ENCODE results near the gene SNX20.

Gene SNX20

GRCh38 chr16:50644245-50644644 lies 36.9 kb downstream of the SNX20 start:
- Mint-ChIP-seq H3K9me3 (no peaks in the 10 kb centered on the region), H3K4me1 (peaks cover 4% of the 10 kb centered on the region), H3K27me3 (peaks cover 7% of the 10 kb centered on the region), H3K27ac (no peak overlapping the region), H3K36me3 (ENCODE audit: low read depth) (no peaks in the 10 kb centered on the region), H3K4me3 (no peak overlapping the region)
- DNase-seq (no peak), ATAC-seq (no peak)

- Mint-ChIP-seq H3K27me3 (peaks cover 7% of the 10 kb centered on the region), H3K27ac (no peak overlapping the region), H3K4me1 (peaks cover 4% of the 10 kb centered on the region), H3K9me3 (no peaks in the 10 kb centered on the region), H3K36me3 (ENCODE audit: low read depth) (no peaks in the 10 kb centered on the region), H3K4me3 (no peak overlapping the region)
- no peak for DNase-seq
- ATAC-seq = no peak
These were observed 37.9 kb downstream of the SNX20 start for GRCh38 chr16:50643192-50643591.

GRCh38 chr16:50642349-50642748 lies 38.8 kb downstream of the SNX20 start:
- no peaks in the 10 kb centered on the region for H3K36me3 Mint-ChIP-seq (ENCODE audit: low read depth)
- peaks cover 7% of the 10 kb centered on the region for H3K27me3 Mint-ChIP-seq
- peaks cover 4% of the 10 kb centered on the region for H3K4me1 Mint-ChIP-seq
- DNase-seq (no peak), ATAC-seq (peak; percentile 50)
- no peaks in the 10 kb centered on the region for H3K9me3 Mint-ChIP-seq
- no peak overlapping the region for H3K27ac Mint-ChIP-seq
- H3K4me3 Mint-ChIP-seq = no peak overlapping the region

GRCh38 chr16:50641818-50642187 lies 39.3 kb downstream of the SNX20 start:
- H3K4me3 Mint-ChIP-seq = no peak overlapping the region
- no peak for ATAC-seq
- no peak for DNase-seq
- no peaks in the 10 kb centered on the region for H3K9me3 Mint-ChIP-seq
- H3K27ac Mint-ChIP-seq = no peak overlapping the region
- H3K4me1 Mint-ChIP-seq = peaks cover 4% of the 10 kb centered on the region
- no peaks in the 10 kb centered on the region for H3K36me3 Mint-ChIP-seq (ENCODE audit: low read depth)
- peaks cover 7% of the 10 kb centered on the region for H3K27me3 Mint-ChIP-seq

GRCh38 chr16:50640919-50641817 lies 39.9 kb downstream of the SNX20 start:
- Mint-ChIP-seq H3K27ac (no peak overlapping the region), H3K36me3 (ENCODE audit: low read depth) (no peaks in the 10 kb centered on the region), H3K27me3 (peaks cover 7% of the 10 kb centered on the region), H3K4me1 (peaks cover 4% of the 10 kb centered on the region), H3K9me3 (no peaks in the 10 kb centered on the region), H3K4me3 (no peak overlapping the region)
- DNase-seq = no peak
- ATAC-seq = no peak

GRCh38 chr16:50640391-50640790 lies 40.7 kb downstream of the SNX20 start:
- no peak overlapping the region for H3K4me3 Mint-ChIP-seq
- H3K4me1 Mint-ChIP-seq = peaks cover 7% of the 10 kb centered on the region
- ATAC-seq = no peak
- H3K36me3 Mint-ChIP-seq (ENCODE audit: low read depth) = no peaks in the 10 kb centered on the region
- H3K9me3 Mint-ChIP-seq = no peaks in the 10 kb centered on the region
- peaks cover 7% of the 10 kb centered on the region for H3K27me3 Mint-ChIP-seq
- no peak for DNase-seq
- no peak overlapping the region for H3K27ac Mint-ChIP-seq

- Mint-ChIP-seq H3K4me1 (peaks cover 2% of the 10 kb centered on the region), H3K27me3 (peaks cover 5% of the 10 kb centered on the region), H3K36me3 (ENCODE audit: low read depth) (no peaks in the 10 kb centered on the region), H3K4me3 (no peak overlapping the region), H3K27ac (no peak overlapping the region), H3K9me3 (no peaks in the 10 kb centered on the region)
- no peak for DNase-seq
- ATAC-seq = no peak
These were observed 42.1 kb downstream of the SNX20 start for GRCh38 chr16:50638816-50639670.

- no peaks in the 10 kb centered on the region for H3K36me3 Mint-ChIP-seq (ENCODE audit: low read depth)
- H3K27me3 Mint-ChIP-seq = peaks cover 5% of the 10 kb centered on the region
- DNase-seq = no peak
- H3K27ac Mint-ChIP-seq = no peak overlapping the region
- peaks cover 2% of the 10 kb centered on the region for H3K4me1 Mint-ChIP-seq
- H3K9me3 Mint-ChIP-seq = no peaks in the 10 kb centered on the region
- H3K4me3 Mint-ChIP-seq = no peak overlapping the region
- no peak for ATAC-seq
These were observed 43.2 kb downstream of the SNX20 start for GRCh38 chr16:50637716-50638602.

- no peak for DNase-seq
- no peak overlapping the region for H3K4me3 Mint-ChIP-seq
- no peak overlapping the region for H3K27ac Mint-ChIP-seq
- no peaks in the 10 kb centered on the region for H3K36me3 Mint-ChIP-seq (ENCODE audit: low read depth)
- peaks cover 2% of the 10 kb centered on the region for H3K4me1 Mint-ChIP-seq
- H3K9me3 Mint-ChIP-seq = no peaks in the 10 kb centered on the region
- H3K27me3 Mint-ChIP-seq = peaks cover 4% of the 10 kb centered on the region
- no peak for ATAC-seq
These were observed 44.2 kb downstream of the SNX20 start for GRCh38 chr16:50636753-50637374.

- H3K9me3 Mint-ChIP-seq = no peaks in the 10 kb centered on the region
- H3K36me3 Mint-ChIP-seq (ENCODE audit: low read depth) = no peaks in the 10 kb centered on the region
- H3K27me3 Mint-ChIP-seq = no peaks in the 10 kb centered on the region
- DNase-seq (peak; percentile 19), ATAC-seq (no peak)
- no peak overlapping the region for H3K4me3 Mint-ChIP-seq
- H3K27ac Mint-ChIP-seq = no peak overlapping the region
- H3K4me1 Mint-ChIP-seq = peaks cover 2% of the 10 kb centered on the region
These were observed 45.4 kb downstream of the SNX20 start for GRCh38 chr16:50635505-50636392.

GRCh38 chr16:50634947-50635346 lies 46.2 kb downstream of the SNX20 start:
- Mint-ChIP-seq H3K9me3 (no peaks in the 10 kb centered on the region), H3K36me3 (ENCODE audit: low read depth) (no peaks in the 10 kb centered on the region), H3K27ac (no peak overlapping the region), H3K4me1 (peaks cover 2% of the 10 kb centered on the region), H3K4me3 (no peak overlapping the region), H3K27me3 (no peaks in the 10 kb centered on the region)
- ATAC-seq = no peak
- no peak for DNase-seq

GRCh38 chr16:50634090-50634489 lies 47.0 kb downstream of the SNX20 start:
- Mint-ChIP-seq H3K4me3 (no peak overlapping the region), H3K36me3 (ENCODE audit: low read depth) (no peaks in the 10 kb centered on the region), H3K27me3 (no peaks in the 10 kb centered on the region), H3K4me1 (peaks cover 2% of the 10 kb centered on the region), H3K27ac (no peak overlapping the region), H3K9me3 (no peaks in the 10 kb centered on the region)
- no peak for ATAC-seq
- no peak for DNase-seq
